Endothelial cell of umbilical vein (primary cell): ENCODE measurements around the gene OOEP. TPM values are rescaled to one million over a fixed set of nuclear protein-coding genes. Genes with fewer than 3 reads are reported as not detected.

Experiments
- BruUV-seq: library from RNA; stranded (reverse); fragments of 400-500 nt; replicated peaks from 2 replicates; lab custom pipeline; 2021; lab: Mats Ljungman, UMichigan
- CTCF ChIA-PET: fragments of 300-600, 350-600 bp; sonication (Branson Sonifier 250); formaldehyde crosslinking; loops from one replicate; lab custom pipeline; 2021; ENCODE audit warnings: antibody characterized with exemption, inconsistent platforms; lab: Charles Lee
- POLR2A ChIA-PET: fragments of 300-600, 350-600 bp; sonication (Branson Sonifier 250); formaldehyde crosslinking; loops from one replicate; lab custom pipeline; 2021; ENCODE audit warnings: antibody characterized with exemption, inconsistent platforms; lab: Charles Lee
- DNase-seq: peaks from one replicate; pipeline ENCODE4 v3.0.0-alpha.2; 2011; ENCODE audit warnings: low read depth, low spot score
- FAIRE-seq: peaks from 2 replicates; lab custom pipeline; 2011; peaks lifted over from hg19 to GRCh38; lab: Jason Lieb, UNC
- H2AFZ ChIP-seq: 2 replicates; pipeline ENCODE4 v1.6.0; 2012; ENCODE audit warnings: low read depth, low read length, control low read depth, inconsistent platforms
- H3K27ac ChIP-seq: 2 replicates; pipeline ENCODE4 v1.5.1; 2011; ENCODE audit warnings: low read depth, mild to moderate bottlenecking, control low read depth, low read length, moderate library complexity; ENCODE audit not compliant: insufficient read depth
- H3K27me3 ChIP-seq, 2 experiments: 2 replicates each; pipeline versions ENCODE4 v1.6.0 to v1.6.1; 2011; ENCODE audit warnings: low read length in 2 of 2, mixed read lengths in 1 of 2; ENCODE audit not compliant: control insufficient read depth in 2 of 2, insufficient read depth in 2 of 2
- H3K36me3 ChIP-seq, 2 experiments: 2 replicates in 1 of 2; 3 replicates in 1 of 2; pipeline ENCODE4 v1.5.1; 2011; ENCODE audit warnings: low read length in 2 of 2, mild to moderate bottlenecking in 1 of 2, moderate library complexity in 1 of 2; ENCODE audit not compliant: control insufficient read depth in 2 of 2, insufficient read depth in 2 of 2; ENCODE audit errors: extremely low read depth in 1 of 2
- H3K4me1 ChIP-seq: 3 replicates; pipeline ENCODE4 v1.5.1; 2011; ENCODE audit warnings: mild to moderate bottlenecking, low read length; ENCODE audit not compliant: control insufficient read depth, insufficient read depth; ENCODE audit errors: extremely low read depth
- H3K4me2 ChIP-seq: 2 replicates; pipeline ENCODE4 v1.6.1; 2011; ENCODE audit warnings: low read length, control low read depth, mixed read lengths; ENCODE audit not compliant: insufficient read depth
- H3K4me3 ChIP-seq, 3 experiments: fragments of 200-600 bp in 1 of 3; sonication (generic), shearing (Covaris generic) in 1 of 3; replicated peaks in 1 of 3; 2 replicates each; pipeline ENCODE4 v1.5.1; 2011 to 2016; ENCODE audit warnings: control low read depth in 3 of 3, low read length in 3 of 3, mild to moderate bottlenecking in 2 of 3, inconsistent platforms in 1 of 3, low read depth in 1 of 3, moderate library complexity in 1 of 3; ENCODE audit not compliant: insufficient read depth in 1 of 3
- H3K79me2 ChIP-seq: 2 replicates; pipeline ENCODE4 v1.6.0; 2012; ENCODE audit warnings: low read length, inconsistent platforms; ENCODE audit not compliant: control insufficient read depth, insufficient read depth
- H3K9ac ChIP-seq: replicated peaks from 2 replicates; pipeline ENCODE3; 2011; ENCODE audit warnings: low read length, control low read depth; ENCODE audit not compliant: insufficient read depth; ENCODE audit errors: extremely low read depth
- H3K9me1 ChIP-seq: replicated peaks from 3 replicates; pipeline ENCODE4 v1.6.0; 2011; ENCODE audit warnings: mild to moderate bottlenecking, low read length; ENCODE audit not compliant: control insufficient read depth, insufficient read depth; ENCODE audit errors: extremely low read depth
- H3K9me3 ChIP-seq: replicated peaks from 2 replicates; pipeline ENCODE4 v1.5.1; 2012; ENCODE audit warnings: low read length, inconsistent platforms; ENCODE audit not compliant: control insufficient read depth, insufficient read depth
- H4K20me1 ChIP-seq: replicated peaks from 2 replicates; pipeline ENCODE3; 2011; ENCODE audit warnings: mild to moderate bottlenecking, low read length; ENCODE audit not compliant: control insufficient read depth, insufficient read depth; ENCODE audit errors: extremely low read depth
- EZH2 ChIP-seq: IDR thresholded peaks from 2 replicates; pipeline ENCODE4 v1.6.1; 2012; ENCODE audit warnings: borderline replicate concordance, low read depth, mild to moderate bottlenecking, moderate library complexity, low read length, inconsistent platforms; ENCODE audit not compliant: severe bottlenecking
- FOS ChIP-seq: IDR thresholded peaks from 2 replicates; pipeline ENCODE4 v1.6.1; 2011; ENCODE audit warnings: mild to moderate bottlenecking, low read length, moderate library complexity, borderline replicate concordance; ENCODE audit not compliant: insufficient read depth
- GATA2 ChIP-seq: IDR thresholded peaks from 2 replicates; pipeline ENCODE4 v1.7.0; 2011; ENCODE audit warnings: low read depth, mild to moderate bottlenecking, moderate library complexity, mixed read lengths, low read length; ENCODE audit not compliant: insufficient read length, insufficient read depth
- JUN ChIP-seq: IDR thresholded peaks from 2 replicates; pipeline ENCODE4 v1.6.1; 2011; ENCODE audit warnings: borderline replicate concordance, low read depth; ENCODE audit not compliant: insufficient read length, insufficient read depth
- MYC ChIP-seq: IDR thresholded peaks from one replicate; pipeline ENCODE4 v1.6.1; 2011; ENCODE audit warnings: mild to moderate bottlenecking, low read depth, low read length
- POLR2A ChIP-seq: IDR thresholded peaks from 2 replicates; pipeline ENCODE4 v1.6.1; 2012; ENCODE audit warnings: low read depth, mild to moderate bottlenecking, control low read depth, low read length
- POLR2AphosphoS5 ChIP-seq: IDR thresholded peaks from 2 replicates; pipeline ENCODE4 v1.6.1; 2012; ENCODE audit warnings: low read depth, mild to moderate bottlenecking, control low read depth, low read length, moderate library complexity; ENCODE audit not compliant: insufficient read depth
- dilution Hi-C: fragments of 300-500 bp; cut with MboI; formaldehyde crosslinking; loops from one replicate; pipeline ENCODE4 v1.15.0; 2019; ENCODE audit warnings: low sequenced_read_pairs; ENCODE audit not compliant: extremely low pct_ligation_motif_present
- intact Hi-C: fragments of 100-400 bp; cut with micrococcal nuclease; formaldehyde crosslinking; loops from one replicate; pipeline ENCODE4 v1.10.0; 2022
- polyA plus RNA-seq, 4 experiments: library from polyadenylated mRNA; depleted of rRNA in 3 of 4; stranded (reverse) in 3 of 4; unstranded in 1 of 4; fragments of >200 nt; gene quantifications; 2 replicates each; pipeline versions ENCODE4 v1.2.1 to v1.2.3, GENCODE V29; 2011 to 2012; ENCODE audit warnings: missing spikeins in 1 of 4
- total RNA-seq: library from RNA; stranded (reverse); gene quantifications from 2 replicates; pipeline ENCODE4 v1.2.3, GENCODE V29; 2021
- TF ChIP-seq, protein P1 (sequence below), 2 donors: IDR thresholded peaks; 1 replicate in 1 of 2; 2 replicates in 1 of 2; pipeline ENCODE4 v1.5.1; 2011; ENCODE audit warnings: low read length in 2 of 2, mild to moderate bottlenecking in 2 of 2, moderate library complexity in 2 of 2, control low read depth in 1 of 2, inconsistent platforms in 1 of 2, low read depth in 1 of 2; ENCODE audit not compliant: insufficient read depth in 1 of 2; ENCODE audit errors: extremely low read depth in 1 of 2
- TF ChIP-seq, protein P2 (sequence below): IDR thresholded peaks from 2 replicates; pipeline ENCODE4 v1.6.1; 2011; ENCODE audit not compliant: insufficient read depth, insufficient read length

Gene OOEP
- total and polyA plus RNA-seq, 2 donors (not counting 3 experiments of a cell fraction or from before 2014, with no cell fraction given), result 0.19 TPM; not detected in 1

DNA sequence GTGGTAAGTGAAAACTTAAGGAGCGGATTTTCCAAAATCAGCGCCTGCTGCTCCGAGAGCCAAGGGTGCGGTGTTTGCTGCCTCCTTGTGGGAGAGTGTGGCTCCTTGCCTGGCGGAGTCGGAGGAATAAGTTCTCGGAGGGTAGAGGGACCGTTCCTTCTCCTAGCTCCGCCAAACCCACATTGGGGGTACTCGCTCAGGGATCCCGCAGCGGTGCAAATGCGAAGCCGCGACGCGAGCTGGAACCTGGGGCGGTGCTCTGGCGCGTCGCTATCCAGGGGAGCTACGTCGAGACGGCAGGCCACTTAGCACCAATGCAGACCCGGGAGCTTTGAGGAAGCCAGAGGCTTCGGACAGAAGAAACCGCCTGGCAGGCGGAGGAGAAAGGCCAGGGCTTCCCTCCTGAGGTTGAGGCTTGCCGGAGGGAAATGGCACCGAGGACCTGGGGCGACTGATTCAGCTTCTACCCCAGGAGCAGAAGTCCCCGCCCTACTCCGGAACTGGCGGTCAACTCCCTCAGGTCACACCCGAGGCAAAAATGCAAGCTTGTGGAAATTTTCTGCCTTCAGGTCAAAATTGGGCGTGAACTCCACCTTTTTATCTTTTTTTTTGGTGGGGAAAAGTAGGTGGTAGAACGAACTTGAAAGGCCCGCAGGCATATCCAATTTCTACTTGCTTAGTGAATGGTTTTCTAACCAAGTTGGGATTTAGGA is 19.3 kb upstream of the OOEP start:
- dilution Hi-C loops (no loop called here), intact Hi-C loops (loop anchor here (5.0 kb wide), 1 partner anchor 102 kb away; no protein-coding TSS in a partner anchor)
- Histone ChIP-seq H3K9me3 (no peaks in the 10 kb centered on the region), H3K36me3 (no peaks in the 10 kb centered on the region), H3K27me3 (no peaks in the 10 kb centered on the region), H4K20me1 (no peaks in the 10 kb centered on the region), H3K9me1 (no peaks in the 10 kb centered on the region), H3K4me3 (peak overlapping the region; percentile 35 to 41 (median 37)), H3K27ac (no peak overlapping the region), H3K4me2 (peak overlapping the region; percentile 98), H3K4me1 (peaks cover 10% of the 10 kb centered on the region), H2AFZ (peak overlapping the region; percentile 100), H3K79me2 (no peaks in the 10 kb centered on the region), H3K9ac (peak overlapping the region; percentile 8)
- ChIA-PET CTCF (interaction anchor here (0.5 to 2.1 kb wide), 23 partner anchors 8 to 772 kb away, joined by 3 to 26 read pairs (median 3); partner anchors contain the start of genes CGAS, MTO1 and OOEP), POLR2A (no interaction called here)
- TF ChIP-seq MYC (no peak), EZH2 (no peak)
- TF ChIP-seq, protein P1, sequence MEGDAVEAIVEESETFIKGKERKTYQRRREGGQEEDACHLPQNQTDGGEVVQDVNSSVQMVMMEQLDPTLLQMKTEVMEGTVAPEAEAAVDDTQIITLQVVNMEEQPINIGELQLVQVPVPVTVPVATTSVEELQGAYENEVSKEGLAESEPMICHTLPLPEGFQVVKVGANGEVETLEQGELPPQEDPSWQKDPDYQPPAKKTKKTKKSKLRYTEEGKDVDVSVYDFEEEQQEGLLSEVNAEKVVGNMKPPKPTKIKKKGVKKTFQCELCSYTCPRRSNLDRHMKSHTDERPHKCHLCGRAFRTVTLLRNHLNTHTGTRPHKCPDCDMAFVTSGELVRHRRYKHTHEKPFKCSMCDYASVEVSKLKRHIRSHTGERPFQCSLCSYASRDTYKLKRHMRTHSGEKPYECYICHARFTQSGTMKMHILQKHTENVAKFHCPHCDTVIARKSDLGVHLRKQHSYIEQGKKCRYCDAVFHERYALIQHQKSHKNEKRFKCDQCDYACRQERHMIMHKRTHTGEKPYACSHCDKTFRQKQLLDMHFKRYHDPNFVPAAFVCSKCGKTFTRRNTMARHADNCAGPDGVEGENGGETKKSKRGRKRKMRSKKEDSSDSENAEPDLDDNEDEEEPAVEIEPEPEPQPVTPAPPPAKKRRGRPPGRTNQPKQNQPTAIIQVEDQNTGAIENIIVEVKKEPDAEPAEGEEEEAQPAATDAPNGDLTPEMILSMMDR (IDR thresholded peaks at IDR 0.05; ENCODE audit: extremely low read depth in 1 of 2, insufficient read depth in 1 of 2, low read depth in 1 of 2, low read length in 2 of 2), result peak; percentile 60 to 69
- peak; percentile 64 for DNase-seq
- no TSS peak for BruUV-seq
- peak; percentile 82 for FAIRE-seq

DNA sequence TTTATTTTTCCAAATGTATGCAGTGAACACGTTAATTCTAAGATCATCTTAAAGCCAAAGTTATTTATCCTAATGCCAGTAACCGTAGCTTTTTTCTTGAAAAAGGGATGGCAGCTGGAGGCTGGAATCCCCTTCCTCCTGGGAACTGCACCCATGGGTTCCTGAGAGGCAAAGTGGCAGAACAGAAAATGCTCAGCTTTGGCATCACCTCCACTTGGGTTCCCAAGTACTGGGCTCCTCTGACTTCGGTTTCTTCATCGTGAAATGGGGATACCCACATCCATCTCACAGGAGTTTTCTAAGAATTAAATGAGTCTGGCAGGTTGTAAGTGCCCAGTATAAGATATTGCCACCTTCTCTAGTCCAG is 18.7 kb upstream of the OOEP start:
- intact Hi-C loops, result loop anchor here (5.0 kb wide), 1 partner anchor 101 kb away; no protein-coding TSS in a partner anchor
- Histone ChIP-seq H3K4me1 (peaks cover 10% of the 10 kb centered on the region), H3K27me3 (no peaks in the 10 kb centered on the region), H3K4me2 (peak overlapping the region; percentile 98), H3K79me2 (no peaks in the 10 kb centered on the region), H2AFZ (peak overlapping the region; percentile 100), H3K9me3 (no peaks in the 10 kb centered on the region), H4K20me1 (no peaks in the 10 kb centered on the region), H3K9ac (peak overlapping the region; percentile 8), H3K9me1 (no peaks in the 10 kb centered on the region), H3K4me3 (peak overlapping the region; percentile 35 to 41 (median 37)), H3K36me3 (no peaks in the 10 kb centered on the region), H3K27ac (no peak overlapping the region)
- FAIRE-seq (peak; percentile 21), DNase-seq (no peak)
- POLR2A ChIA-PET, result no interaction called here
- TF ChIP-seq, protein P1 (IDR thresholded peaks at IDR 0.05; ENCODE audit: extremely low read depth in 1 of 2, insufficient read depth in 1 of 2, low read depth in 1 of 2, low read length in 2 of 2), result no peak
- TF ChIP-seq JUN (no peak), EZH2 (no peak), MYC (no peak), POLR2A (no peak), FOS (no peak), GATA2 (no peak), POLR2AphosphoS5 (no peak)
- TF ChIP-seq, protein P2, sequence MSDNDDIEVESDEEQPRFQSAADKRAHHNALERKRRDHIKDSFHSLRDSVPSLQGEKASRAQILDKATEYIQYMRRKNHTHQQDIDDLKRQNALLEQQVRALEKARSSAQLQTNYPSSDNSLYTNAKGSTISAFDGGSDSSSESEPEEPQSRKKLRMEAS, result no peak
- CTCF ChIA-PET, result interaction anchor here (0.8 to 2.1 kb wide), 16 partner anchors 8 to 264 kb away, joined by 3 to 26 read pairs (median 4); partner anchors contain the start of genes MTO1 and OOEP
- dilution Hi-C loops, result no loop called here
- BruUV-seq, result no TSS peak
